Vagina (tissue), 2 donors: Measurements from ENCODE around the gene PXN.

Source experiments
- POLR2A ChIP-seq, 2 donors: fragments of 450-650 bp; IDR thresholded peaks; one replicate each; pipeline ENCODE4 v1.6.1; 2017; ENCODE audit warnings: antibody characterized with exemption in 2 of 2, mild to moderate bottlenecking in 2 of 2, moderate library complexity in 2 of 2
- POLR2AphosphoS5 ChIP-seq, 2 donors: sonication (generic); formaldehyde crosslinking; IDR thresholded peaks; one replicate each; pipeline ENCODE4 v1.9.0; 2017; ENCODE audit warnings: antibody characterized with exemption in 2 of 2, mild to moderate bottlenecking in 2 of 2, low read depth in 1 of 2; ENCODE audit not compliant: insufficient read depth in 1 of 2
- TF ChIP-seq, protein P1 (sequence below), 3 experiments: fragments of 450-650 bp in 2 of 3; fragments of 200-600 bp in 1 of 3; sonication (generic) in 1 of 3; IDR thresholded peaks; one replicate each; pipeline ENCODE4 v1.5.1; 2017 to 2019; ENCODE audit warnings: antibody characterized with exemption in 3 of 3, mild to moderate bottlenecking in 2 of 3, moderate library complexity in 2 of 3

DNA sequence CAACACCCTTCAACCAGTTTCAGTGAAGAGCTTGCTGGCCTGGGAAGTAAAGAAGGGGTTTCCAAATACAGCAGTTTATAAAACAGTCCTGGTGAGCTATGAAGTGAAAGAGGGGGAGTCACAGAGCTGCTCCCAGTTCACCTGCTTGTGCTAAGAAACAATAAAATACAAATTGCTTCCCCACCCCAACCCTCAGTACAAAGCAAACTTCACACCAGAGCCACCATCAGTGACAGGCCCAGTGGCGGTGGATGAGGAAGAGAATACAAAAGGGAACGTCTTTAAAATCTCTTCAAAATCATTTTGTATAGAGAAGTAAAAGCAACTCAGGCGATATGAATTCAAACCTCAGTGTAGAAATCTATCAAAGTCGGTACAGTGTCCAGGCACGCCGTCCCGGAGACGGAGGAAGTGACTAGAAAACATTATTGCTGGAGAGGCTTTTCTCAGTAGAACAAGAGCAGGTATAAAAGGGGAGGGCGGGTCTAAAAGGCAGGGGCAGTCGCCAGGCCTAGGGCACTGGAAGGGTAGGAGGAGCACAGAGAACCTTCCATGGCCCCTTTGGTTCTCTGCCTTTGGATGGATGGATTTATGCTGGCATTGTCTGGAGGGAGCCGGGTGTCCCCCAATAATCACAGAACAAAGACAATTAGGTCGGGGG, 54.2 kb downstream of the PXN start:
- TF ChIP-seq, protein P1, sequence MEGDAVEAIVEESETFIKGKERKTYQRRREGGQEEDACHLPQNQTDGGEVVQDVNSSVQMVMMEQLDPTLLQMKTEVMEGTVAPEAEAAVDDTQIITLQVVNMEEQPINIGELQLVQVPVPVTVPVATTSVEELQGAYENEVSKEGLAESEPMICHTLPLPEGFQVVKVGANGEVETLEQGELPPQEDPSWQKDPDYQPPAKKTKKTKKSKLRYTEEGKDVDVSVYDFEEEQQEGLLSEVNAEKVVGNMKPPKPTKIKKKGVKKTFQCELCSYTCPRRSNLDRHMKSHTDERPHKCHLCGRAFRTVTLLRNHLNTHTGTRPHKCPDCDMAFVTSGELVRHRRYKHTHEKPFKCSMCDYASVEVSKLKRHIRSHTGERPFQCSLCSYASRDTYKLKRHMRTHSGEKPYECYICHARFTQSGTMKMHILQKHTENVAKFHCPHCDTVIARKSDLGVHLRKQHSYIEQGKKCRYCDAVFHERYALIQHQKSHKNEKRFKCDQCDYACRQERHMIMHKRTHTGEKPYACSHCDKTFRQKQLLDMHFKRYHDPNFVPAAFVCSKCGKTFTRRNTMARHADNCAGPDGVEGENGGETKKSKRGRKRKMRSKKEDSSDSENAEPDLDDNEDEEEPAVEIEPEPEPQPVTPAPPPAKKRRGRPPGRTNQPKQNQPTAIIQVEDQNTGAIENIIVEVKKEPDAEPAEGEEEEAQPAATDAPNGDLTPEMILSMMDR (IDR thresholded peaks at IDR 0.05) = no peak
- TF ChIP-seq POLR2AphosphoS5 (IDR thresholded peaks at IDR 0.05; ENCODE audit: insufficient read depth in 1 of 2, low read depth in 1 of 2) = no peak
- no peak for TF ChIP-seq POLR2A (IDR thresholded peaks at IDR 0.05)
